ENCODE results near the gene LRRC25. TPM values are rescaled to one million over a fixed set of nuclear protein-coding genes. Genes with fewer than 3 reads are reported as not detected.

LRRC25 gene
- total RNA-seq, 1 donor from 2014 or later: not detected

GRCh38 chr19:18440936-18441803 is 43.7 kb upstream of the LRRC25 start:
- H3K4me1 Mint-ChIP-seq (ENCODE audit: unreplicated experiment): peaks cover 33% of the 10 kb centered on the region
- H3K9me3 Mint-ChIP-seq (ENCODE audit: unreplicated experiment): no peaks in the 10 kb centered on the region
- no peak overlapping the region for H3K4me3 Mint-ChIP-seq (ENCODE audit: unreplicated experiment)
- DNase-seq (ENCODE audit: extremely low spot score, unreplicated experiment): no peak
- no peak for TF ChIP-seq CTCF (IDR thresholded peaks at IDR 0.05)
- H3K27me3 Mint-ChIP-seq (ENCODE audit: unreplicated experiment): no peaks in the 10 kb centered on the region
- H3K36me3 Mint-ChIP-seq (ENCODE audit: unreplicated experiment): peaks cover 5% of the 10 kb centered on the region
- H3K27ac Mint-ChIP-seq (ENCODE audit: unreplicated experiment): no peak overlapping the region

- no peaks in the 10 kb centered on the region for H3K27me3 Mint-ChIP-seq (ENCODE audit: unreplicated experiment)
- H3K36me3 Mint-ChIP-seq (ENCODE audit: unreplicated experiment): peaks cover 5% of the 10 kb centered on the region
- H3K27ac Mint-ChIP-seq (ENCODE audit: unreplicated experiment): peak overlapping the region; percentile 56
- peaks cover 36% of the 10 kb centered on the region for H3K4me1 Mint-ChIP-seq (ENCODE audit: unreplicated experiment)
- no peaks in the 10 kb centered on the region for H3K9me3 Mint-ChIP-seq (ENCODE audit: unreplicated experiment)
- no peak overlapping the region for H3K4me3 Mint-ChIP-seq (ENCODE audit: unreplicated experiment)
- TF ChIP-seq CTCF (IDR thresholded peaks at IDR 0.05): peak; percentile 30
- DNase-seq (ENCODE audit: extremely low spot score, unreplicated experiment): no peak
These were observed 43.0 kb upstream of the LRRC25 start for GRCh38 chr19:18440415-18440877.

GRCh38 chr19:18439910-18440237 is 42.5 kb upstream of the LRRC25 start:
- H3K36me3 Mint-ChIP-seq (ENCODE audit: unreplicated experiment): peaks cover 5% of the 10 kb centered on the region
- TF ChIP-seq CTCF (IDR thresholded peaks at IDR 0.05): no peak
- H3K27ac Mint-ChIP-seq (ENCODE audit: unreplicated experiment): peak overlapping the region; percentile 89
- DNase-seq (ENCODE audit: extremely low spot score, unreplicated experiment): no peak
- H3K4me1 Mint-ChIP-seq (ENCODE audit: unreplicated experiment): peaks cover 36% of the 10 kb centered on the region
- H3K9me3 Mint-ChIP-seq (ENCODE audit: unreplicated experiment): no peaks in the 10 kb centered on the region
- H3K27me3 Mint-ChIP-seq (ENCODE audit: unreplicated experiment): no peaks in the 10 kb centered on the region
- H3K4me3 Mint-ChIP-seq (ENCODE audit: unreplicated experiment): no peak overlapping the region

- peaks cover 42% of the 10 kb centered on the region for H3K4me1 Mint-ChIP-seq (ENCODE audit: unreplicated experiment)
- peak; percentile 21 for TF ChIP-seq CTCF (IDR thresholded peaks at IDR 0.05)
- peak overlapping the region; percentile 48 for H3K4me3 Mint-ChIP-seq (ENCODE audit: unreplicated experiment)
- H3K36me3 Mint-ChIP-seq (ENCODE audit: unreplicated experiment): peaks cover 5% of the 10 kb centered on the region
- no peaks in the 10 kb centered on the region for H3K9me3 Mint-ChIP-seq (ENCODE audit: unreplicated experiment)
- H3K27ac Mint-ChIP-seq (ENCODE audit: unreplicated experiment): peak overlapping the region; percentile 89
- no peaks in the 10 kb centered on the region for H3K27me3 Mint-ChIP-seq (ENCODE audit: unreplicated experiment)
- DNase-seq (ENCODE audit: extremely low spot score, unreplicated experiment): no peak
These were observed 41.8 kb upstream of the LRRC25 start for GRCh38 chr19:18439025-18439909.
